Suprapubic skin (tissue), 4 donors: ENCODE results near the gene MYO16. TPM values are rescaled to one million over a fixed set of nuclear protein-coding genes. Genes with fewer than 3 reads are reported as not detected.

Source experiments
- DNase-seq, 2 donors: peaks; one replicate each; pipeline ENCODE4 v3.0.0-alpha.2; 2019; ENCODE audit warnings: low spot score in 2 of 2
- H3K27ac ChIP-seq: fragments of 200-600 bp; sonication (generic); one replicate; pipeline ENCODE4 v1.5.1; 2019
- H3K27me3 ChIP-seq: fragments of 200-600 bp; sonication (generic); one replicate; pipeline ENCODE4 v1.5.1; 2019
- H3K36me3 ChIP-seq: fragments of 200-600 bp; sonication (generic); one replicate; pipeline ENCODE4 v1.5.1; 2019
- H3K4me1 ChIP-seq: fragments of 200-600 bp; sonication (generic); one replicate; pipeline ENCODE4 v1.5.1; 2019
- H3K4me3 ChIP-seq: fragments of 200-600 bp; sonication (generic); one replicate; pipeline ENCODE4 v1.5.1; 2019; ENCODE audit warnings: mild to moderate bottlenecking
- H3K9me3 ChIP-seq: fragments of 200-600 bp; sonication (generic); one replicate; pipeline ENCODE4 v1.5.1; 2019
- CTCF ChIP-seq, 2 donors: fragments of 200-600 bp in 1 of 2; fragments of 450-650 bp in 1 of 2; sonication (generic) in 1 of 2; IDR thresholded peaks; one replicate each; pipeline ENCODE4 v1.5.1; 2016 to 2019; ENCODE audit warnings: antibody characterized with exemption in 2 of 2, mild to moderate bottlenecking in 1 of 2, moderate library complexity in 1 of 2
- EP300 ChIP-seq: sonication (generic); formaldehyde crosslinking; IDR thresholded peaks from one replicate; pipeline ENCODE4 v1.6.1; 2017; ENCODE audit warnings: antibody characterized with exemption
- POLR2A ChIP-seq, 2 donors: fragments of 450-650 bp; IDR thresholded peaks; one replicate each; pipeline ENCODE4 v1.6.1; 2017; ENCODE audit warnings: antibody characterized with exemption in 2 of 2, mild to moderate bottlenecking in 2 of 2, moderate library complexity in 2 of 2
- POLR2AphosphoS5 ChIP-seq, 3 donors: sonication (generic); formaldehyde crosslinking; IDR thresholded peaks; one replicate each; pipeline ENCODE4 v1.6.1; 2017; ENCODE audit warnings: antibody characterized with exemption in 3 of 3
- WGBS: methylation state at CpG from one replicate; pipeline ENCODE4 v1.1.5; 2018; 5-methylcytosine and 5-hydroxymethylcytosine counted together
- total RNA-seq, 4 donors: library from RNA; depleted of rRNA; stranded (reverse); fragments of >200 nt; gene quantifications; one replicate each; pipeline ENCODE4 v1.1.0, GENCODE V29; 2016

Gene MYO16
- total RNA-seq, 4 donors from 2014 or later, result 0.08 to 0.98 (median 0.25) TPM

- Histone ChIP-seq H3K9me3 (no peaks in the 10 kb centered on the region), H3K4me3 (no peak overlapping the region), H3K27ac (no peak overlapping the region), H3K36me3 (no peaks in the 10 kb centered on the region), H3K27me3 (no peaks in the 10 kb centered on the region), H3K4me1 (no peaks in the 10 kb centered on the region)
- no peak for DNase-seq
- TF ChIP-seq POLR2AphosphoS5 (IDR thresholded peaks at IDR 0.05) (no peak), EP300 (no peak), CTCF (IDR thresholded peaks at IDR 0.05) (no peak), POLR2A (IDR thresholded peaks at IDR 0.05) (no peak)
- 63% methylated on average over 5 of the region's 5 CpGs for WGBS
Observed at GRCh38 chr13:108993346-108993745, 363.9 kb downstream of the MYO16 start.

GRCh38 chr13:108996430-108996829 is 367.0 kb downstream of the MYO16 start:
- no peaks in the 10 kb centered on the region for H3K4me1 ChIP-seq
- H3K27me3 ChIP-seq, result no peaks in the 10 kb centered on the region
- no peaks in the 10 kb centered on the region for H3K9me3 ChIP-seq
- no peak overlapping the region for H3K27ac ChIP-seq
- TF ChIP-seq POLR2AphosphoS5 (IDR thresholded peaks at IDR 0.05), result no peak
- no peak for TF ChIP-seq CTCF (IDR thresholded peaks at IDR 0.05)
- TF ChIP-seq POLR2A (IDR thresholded peaks at IDR 0.05), result no peak
- no peak for TF ChIP-seq EP300
- H3K4me3 ChIP-seq, result no peak overlapping the region
- H3K36me3 ChIP-seq, result no peaks in the 10 kb centered on the region
- DNase-seq, result no peak

- H3K27ac ChIP-seq, result no peak overlapping the region
- no peaks in the 10 kb centered on the region for H3K4me1 ChIP-seq
- DNase-seq, result no peak
- H3K4me3 ChIP-seq, result no peak overlapping the region
- no peaks in the 10 kb centered on the region for H3K27me3 ChIP-seq
- no peak for TF ChIP-seq POLR2AphosphoS5 (IDR thresholded peaks at IDR 0.05)
- no peak for TF ChIP-seq POLR2A (IDR thresholded peaks at IDR 0.05)
- no peak for TF ChIP-seq CTCF (IDR thresholded peaks at IDR 0.05)
- TF ChIP-seq EP300, result no peak
- H3K9me3 ChIP-seq, result no peaks in the 10 kb centered on the region
- H3K36me3 ChIP-seq, result no peaks in the 10 kb centered on the region
- WGBS, result 76% methylated on average over 2 of the region's 2 CpGs
Observed at GRCh38 chr13:109000207-109000606, 370.8 kb downstream of the MYO16 start.

- DNase-seq, result no peak
- 81% methylated on average over 2 of the region's 2 CpGs for WGBS
- Histone ChIP-seq H3K27me3 (no peaks in the 10 kb centered on the region), H3K4me3 (no peak overlapping the region), H3K9me3 (no peaks in the 10 kb centered on the region), H3K4me1 (no peaks in the 10 kb centered on the region), H3K27ac (no peak overlapping the region), H3K36me3 (no peaks in the 10 kb centered on the region)
- TF ChIP-seq EP300 (no peak), POLR2A (IDR thresholded peaks at IDR 0.05) (no peak), CTCF (IDR thresholded peaks at IDR 0.05) (no peak), POLR2AphosphoS5 (IDR thresholded peaks at IDR 0.05) (no peak)
Observed at GRCh38 chr13:109002934-109003333, 373.5 kb downstream of the MYO16 start.

GRCh38 chr13:109007946-109008345 is 378.5 kb downstream of the MYO16 start:
- no peaks in the 10 kb centered on the region for H3K36me3 ChIP-seq
- no peaks in the 10 kb centered on the region for H3K9me3 ChIP-seq
- H3K27ac ChIP-seq, result no peak overlapping the region
- H3K4me3 ChIP-seq, result no peak overlapping the region
- no peaks in the 10 kb centered on the region for H3K4me1 ChIP-seq
- WGBS, result 35% methylated on average over 3 of the region's 3 CpGs
- TF ChIP-seq POLR2AphosphoS5 (IDR thresholded peaks at IDR 0.05), result no peak
- no peak for TF ChIP-seq CTCF (IDR thresholded peaks at IDR 0.05)
- no peak for TF ChIP-seq POLR2A (IDR thresholded peaks at IDR 0.05)
- TF ChIP-seq EP300, result no peak
- DNase-seq, result no peak
- no peaks in the 10 kb centered on the region for H3K27me3 ChIP-seq
